HG02798 (cell line): Measurements from ENCODE around the gene ARHGAP8.
"Not testable (repeated sequence)": the region's sequence is repeated elsewhere in the genome, so short reads cannot be mapped to it uniquely, and the experiment has no call there.

Source experiments
- ATAC-seq: cut with Tn5 transposase; IDR thresholded peaks from one replicate; pipeline ENCODE4 v1.9.1; 2021; ENCODE audit warnings: mild to moderate bottlenecking; ENCODE audit not compliant: unreplicated experiment, poor library complexity

ARHGAP8 gene

GRCh38 chr22:44797181-44797725 is 44.9 kb downstream of the ARHGAP8 start:
- no peak for ATAC-seq

- no peak for ATAC-seq
Measured at GRCh38 chr22:44799077-44799945, 46.9 kb downstream of the ARHGAP8 start.

GRCh38 chr22:44799946-44800634 is 47.7 kb downstream of the ARHGAP8 start:
- not testable (repeated sequence) for ATAC-seq

DNA sequence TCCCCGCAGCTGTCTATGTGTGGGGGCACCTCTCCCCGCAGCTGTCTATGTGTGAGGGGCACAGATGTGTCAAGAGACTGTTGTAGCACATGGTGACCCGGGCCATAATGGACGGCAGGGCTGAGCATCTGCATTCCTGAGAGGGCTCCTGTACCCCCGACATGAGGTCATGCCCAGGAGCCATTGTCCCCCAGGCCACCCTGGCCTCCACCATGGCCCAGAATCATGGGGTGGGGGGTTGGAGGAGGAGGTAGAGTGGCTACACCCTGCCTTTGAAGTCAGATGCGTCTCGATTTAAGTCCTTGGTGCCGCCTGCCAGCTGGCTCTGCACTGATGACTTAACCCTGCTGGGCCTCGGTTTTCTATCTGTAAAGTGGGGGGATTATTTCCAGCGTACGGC is 49.1 kb downstream of the ARHGAP8 start:
- no peak for ATAC-seq

DNA sequence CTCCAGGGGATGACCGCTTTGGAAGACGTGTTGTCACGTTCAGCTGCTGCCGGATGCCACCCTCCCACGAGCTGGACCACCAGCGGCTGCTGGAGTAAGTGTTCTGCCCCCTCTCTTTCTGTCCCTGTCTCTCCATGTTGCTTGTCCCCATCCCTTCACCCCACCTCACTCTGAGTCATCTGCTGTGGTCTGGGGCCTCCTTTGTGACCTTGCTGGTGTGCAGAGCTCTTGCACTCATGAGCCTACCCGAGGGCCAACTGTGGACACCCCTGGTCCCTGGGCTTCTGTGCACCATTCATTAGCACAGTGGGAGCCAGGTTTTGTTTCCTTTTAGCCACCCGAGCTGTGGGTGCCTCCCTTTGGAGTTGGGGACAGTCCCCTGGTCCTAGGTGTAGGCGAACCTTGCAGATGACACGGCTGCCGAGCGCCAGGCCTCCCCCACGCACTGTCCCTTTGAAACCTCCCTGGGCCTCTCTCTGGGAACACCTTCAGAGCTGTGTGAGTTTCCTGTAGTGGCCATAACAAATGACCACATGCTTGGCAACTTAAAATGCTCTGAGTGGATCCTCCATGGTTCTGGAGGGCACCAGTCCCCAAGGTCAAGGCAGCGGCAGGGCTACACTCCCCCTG is 49.8 kb downstream of the ARHGAP8 start:
- ATAC-seq: no peak

DNA sequence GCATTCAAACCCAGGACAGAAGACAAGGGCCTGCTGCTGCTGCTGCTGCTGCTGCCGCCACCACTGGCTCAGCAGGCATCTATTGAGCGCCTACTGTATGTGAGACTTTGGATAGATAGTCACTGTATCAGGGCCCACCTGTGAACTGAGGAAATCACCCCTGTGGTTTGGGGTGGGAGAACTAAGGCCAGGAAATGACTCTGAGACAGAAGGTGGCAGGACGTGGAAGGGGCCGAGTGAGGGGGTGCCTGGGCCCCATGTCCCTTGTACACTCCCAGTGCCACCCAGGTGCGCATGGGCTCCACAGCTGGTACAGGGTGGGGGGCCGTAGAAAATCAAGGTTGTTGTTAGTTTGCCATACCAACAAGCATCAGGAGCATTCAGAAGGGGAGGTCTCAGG is 50.6 kb downstream of the ARHGAP8 start:
- no peak for ATAC-seq

GRCh38 chr22:44804327-44804726 is 52.0 kb downstream of the ARHGAP8 start:
- no peak for ATAC-seq

DNA sequence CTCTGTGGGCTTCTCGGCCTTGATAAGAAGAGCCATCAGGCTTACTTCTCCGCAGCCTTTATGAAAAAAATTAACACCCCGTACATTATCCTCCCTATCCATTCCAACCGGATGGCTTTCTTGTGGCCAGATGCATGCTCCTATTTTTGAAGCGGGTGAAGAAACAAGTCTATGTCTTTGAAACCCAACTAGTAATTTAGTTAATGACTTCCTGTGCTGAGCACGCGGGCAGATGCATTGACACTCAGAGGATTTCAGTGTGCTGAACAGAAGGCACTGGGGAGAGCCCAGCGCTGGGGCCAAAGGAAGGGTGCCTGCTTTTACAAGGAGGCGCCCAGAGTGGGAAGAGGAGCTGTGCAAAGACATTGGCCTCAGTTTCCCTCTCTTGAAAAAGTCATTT is 53.3 kb downstream of the ARHGAP8 start:
- no peak for ATAC-seq

DNA sequence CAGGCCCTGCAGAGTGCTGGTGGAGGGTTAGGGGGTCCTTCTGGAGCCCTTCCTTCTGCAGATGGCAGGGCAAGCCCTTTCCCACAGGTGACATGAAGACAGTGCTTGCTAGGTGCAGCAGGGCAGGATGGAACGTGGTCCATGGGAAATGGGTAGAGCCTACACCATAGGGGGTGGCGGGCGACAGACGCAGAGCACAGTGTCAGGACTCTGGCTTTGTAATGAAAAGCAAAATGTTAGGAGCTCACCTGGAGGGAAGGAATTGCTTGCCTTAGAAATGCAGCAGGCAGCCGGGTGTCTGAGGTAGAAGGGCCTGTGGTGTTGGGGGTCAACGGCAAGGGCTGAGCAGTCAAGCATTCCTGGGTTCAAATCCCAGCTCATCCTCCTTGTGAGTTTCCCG is 54.9 kb downstream of the ARHGAP8 start:
- ATAC-seq: no peak

DNA sequence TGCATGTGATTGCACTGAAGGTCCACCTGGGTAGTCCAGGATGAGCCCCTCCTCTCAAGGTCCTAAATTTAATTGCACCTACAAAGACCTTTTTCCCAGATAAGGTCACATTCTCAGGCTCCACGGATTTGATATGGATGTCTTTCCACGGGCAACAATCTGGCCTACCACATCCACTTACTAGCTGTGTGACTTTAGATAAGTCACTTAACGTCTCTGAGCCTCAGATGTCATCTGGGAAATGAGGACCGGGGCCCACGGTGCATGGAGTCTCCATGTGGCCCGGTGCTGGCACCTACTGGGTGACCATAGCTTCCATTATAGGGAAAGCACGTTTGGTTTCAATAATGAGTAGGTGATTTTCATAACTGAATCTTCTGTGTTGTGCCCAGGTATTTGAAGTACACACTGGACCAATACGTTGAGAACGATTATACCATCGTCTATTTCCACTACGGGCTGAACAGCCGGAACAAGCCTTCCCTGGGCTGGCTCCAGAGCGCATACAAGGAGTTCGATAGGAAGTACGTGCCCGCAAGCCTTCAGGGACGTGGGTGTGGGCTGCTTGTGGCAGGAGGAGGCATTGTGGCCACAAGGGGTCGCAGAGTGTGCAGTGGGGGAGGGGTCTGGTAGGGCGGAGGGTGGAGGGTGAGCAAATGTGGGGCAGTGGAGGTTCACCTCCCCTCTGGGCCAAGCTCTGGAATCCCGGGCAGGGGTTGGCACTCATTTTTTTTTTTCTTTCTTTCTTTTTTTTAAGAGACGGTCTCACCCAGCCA is 55.7 kb downstream of the ARHGAP8 start:
- no peak for ATAC-seq

DNA sequence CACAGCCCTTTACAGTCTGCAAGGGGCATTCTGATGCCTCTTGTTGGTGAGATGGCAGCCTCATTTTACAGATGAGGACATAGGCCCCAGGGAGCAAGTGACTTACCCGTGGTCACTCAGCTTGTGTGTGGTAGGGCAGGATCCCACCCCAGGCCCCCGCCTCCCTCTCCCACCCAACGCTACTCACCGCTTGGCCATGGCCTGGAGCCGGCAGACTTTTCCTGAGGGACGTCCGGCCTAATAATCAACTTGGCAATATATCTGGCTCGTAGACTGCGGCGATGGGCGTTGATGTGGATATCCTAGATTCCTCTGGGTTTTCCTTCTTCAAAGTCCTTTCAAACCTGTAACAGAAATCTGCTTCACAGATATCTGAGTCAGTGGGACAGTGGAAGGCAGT is 57.1 kb downstream of the ARHGAP8 start:
- ATAC-seq: no peak

GRCh38 chr22:44811141-44811540 is 58.8 kb downstream of the ARHGAP8 start:
- ATAC-seq: no peak

DNA sequence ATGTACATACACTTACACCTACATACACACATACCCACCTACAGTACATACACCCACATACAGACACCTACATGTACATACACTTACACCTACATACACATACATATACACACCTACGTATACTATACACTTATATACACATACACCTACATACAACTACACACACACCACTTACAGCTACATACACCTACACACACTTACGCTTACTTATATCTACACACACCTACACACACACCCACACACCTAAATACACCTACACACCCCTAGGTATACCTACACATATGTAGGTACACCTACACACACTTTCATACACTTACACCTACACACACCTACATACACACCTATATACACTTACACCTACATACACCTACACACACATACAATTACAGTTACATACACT is 61.0 kb downstream of the ARHGAP8 start:
- no peak for ATAC-seq

GRCh38 chr22:44814266-44815098 is 62.1 kb downstream of the ARHGAP8 start:
- ATAC-seq: no peak

DNA sequence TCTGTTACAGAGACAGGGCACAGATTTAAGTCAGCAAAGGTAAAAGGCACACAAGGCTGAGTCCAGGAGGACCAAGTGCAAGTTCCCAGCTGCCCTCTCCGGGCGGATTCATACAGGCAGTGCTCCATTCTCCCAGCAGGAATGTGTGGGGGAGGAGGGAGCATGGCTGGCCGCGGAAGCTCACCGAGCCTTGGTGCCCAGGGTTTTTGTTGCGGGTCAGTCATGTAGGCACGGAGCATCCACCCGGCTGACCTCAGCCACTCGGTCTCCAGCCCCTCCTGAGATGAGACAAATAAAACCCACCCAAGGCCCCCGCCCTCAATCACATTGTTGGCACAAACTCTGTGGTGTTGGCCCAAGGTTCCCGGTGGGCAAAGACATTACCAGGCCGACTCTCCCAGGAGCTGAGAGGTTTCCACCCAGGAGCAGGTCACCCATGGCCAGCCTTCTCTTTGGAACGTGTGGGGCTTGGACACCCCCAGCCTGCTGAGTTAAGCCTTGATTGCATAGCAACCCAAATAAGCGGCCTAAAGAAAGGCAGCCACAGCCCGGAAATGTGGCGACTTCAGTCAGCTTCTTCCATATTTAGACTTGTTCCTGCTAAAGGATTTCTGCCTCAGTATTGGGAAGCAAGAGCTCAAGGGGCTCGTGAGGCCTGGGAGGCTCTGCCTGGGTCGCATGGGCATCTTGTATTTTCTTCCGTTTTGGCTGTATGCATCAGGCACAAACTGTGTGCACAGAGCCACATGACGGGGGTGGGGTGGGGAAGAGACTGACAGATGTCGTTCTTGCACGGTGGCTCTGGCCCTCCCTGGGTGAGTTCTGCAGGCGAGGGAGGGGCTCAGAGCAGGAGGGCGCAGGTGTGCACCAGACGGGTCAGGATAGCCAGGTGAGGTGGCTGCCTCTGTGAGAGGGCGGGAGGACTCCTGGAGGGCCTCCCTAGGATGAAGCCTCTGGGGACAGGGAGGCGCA is 63.0 kb downstream of the ARHGAP8 start:
- no peak for ATAC-seq

GRCh38 chr22:44816141-44816540 is 63.8 kb downstream of the ARHGAP8 start:
- no peak for ATAC-seq

DNA sequence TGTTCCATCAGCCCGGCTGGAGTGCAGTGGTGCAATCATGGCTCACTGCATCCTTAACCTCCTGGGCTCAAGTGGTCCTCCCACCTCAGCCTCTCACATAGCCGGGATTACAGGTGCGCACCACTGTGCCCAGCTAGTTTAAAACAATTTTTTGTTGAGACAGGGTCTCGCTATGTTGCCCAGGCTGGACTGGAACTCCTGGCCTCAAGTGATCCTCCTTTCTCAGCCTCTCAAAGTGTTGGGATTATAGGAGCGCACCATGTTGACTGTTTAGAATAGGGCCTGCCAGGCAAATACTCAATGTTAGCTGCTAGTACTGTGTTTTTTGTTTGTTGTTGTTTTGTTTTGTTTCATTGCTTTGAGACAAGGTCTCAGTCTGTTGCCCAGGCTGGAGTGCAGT is 66.4 kb downstream of the ARHGAP8 start:
- ATAC-seq: no peak

DNA sequence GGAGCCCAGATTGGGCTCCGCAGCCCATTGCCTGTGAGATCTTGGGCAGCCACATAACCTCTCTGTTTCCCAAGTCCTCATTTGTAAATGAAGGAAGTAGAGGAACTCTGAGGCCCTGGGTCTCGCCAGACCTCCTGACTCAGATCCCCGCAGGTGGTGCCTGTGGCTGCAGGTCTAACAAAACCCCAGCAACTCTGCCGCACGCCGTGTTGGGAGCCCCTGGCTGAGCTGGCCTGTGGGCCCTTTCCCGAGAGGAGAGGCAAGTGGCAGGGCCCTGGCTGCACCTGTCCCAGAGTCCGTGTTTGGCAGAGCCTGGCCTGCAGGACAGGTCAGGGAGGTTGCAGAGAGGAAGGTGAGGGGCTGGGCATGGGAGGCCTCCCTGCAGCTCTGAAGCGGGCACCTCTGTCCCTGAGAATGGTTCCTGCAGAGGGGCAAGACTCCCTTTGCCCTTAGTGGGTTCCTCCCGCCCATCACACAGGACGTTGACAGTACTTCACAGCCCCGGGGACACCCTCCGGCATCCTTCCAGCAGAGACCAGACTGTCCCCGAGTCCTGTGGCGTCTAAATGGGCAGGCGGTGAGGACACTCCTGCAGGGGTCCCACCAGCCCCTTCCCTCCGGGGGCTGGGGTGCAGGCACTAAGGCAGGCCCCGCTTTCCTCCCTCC is 67.7 kb downstream of the ARHGAP8 start:
- no peak for ATAC-seq
